Measurements from ENCODE around the gene CCR7.
A peak's percentile ranks its signal among the peaks of the same experiment; 100 is the strongest.

CCR7 gene

DNA sequence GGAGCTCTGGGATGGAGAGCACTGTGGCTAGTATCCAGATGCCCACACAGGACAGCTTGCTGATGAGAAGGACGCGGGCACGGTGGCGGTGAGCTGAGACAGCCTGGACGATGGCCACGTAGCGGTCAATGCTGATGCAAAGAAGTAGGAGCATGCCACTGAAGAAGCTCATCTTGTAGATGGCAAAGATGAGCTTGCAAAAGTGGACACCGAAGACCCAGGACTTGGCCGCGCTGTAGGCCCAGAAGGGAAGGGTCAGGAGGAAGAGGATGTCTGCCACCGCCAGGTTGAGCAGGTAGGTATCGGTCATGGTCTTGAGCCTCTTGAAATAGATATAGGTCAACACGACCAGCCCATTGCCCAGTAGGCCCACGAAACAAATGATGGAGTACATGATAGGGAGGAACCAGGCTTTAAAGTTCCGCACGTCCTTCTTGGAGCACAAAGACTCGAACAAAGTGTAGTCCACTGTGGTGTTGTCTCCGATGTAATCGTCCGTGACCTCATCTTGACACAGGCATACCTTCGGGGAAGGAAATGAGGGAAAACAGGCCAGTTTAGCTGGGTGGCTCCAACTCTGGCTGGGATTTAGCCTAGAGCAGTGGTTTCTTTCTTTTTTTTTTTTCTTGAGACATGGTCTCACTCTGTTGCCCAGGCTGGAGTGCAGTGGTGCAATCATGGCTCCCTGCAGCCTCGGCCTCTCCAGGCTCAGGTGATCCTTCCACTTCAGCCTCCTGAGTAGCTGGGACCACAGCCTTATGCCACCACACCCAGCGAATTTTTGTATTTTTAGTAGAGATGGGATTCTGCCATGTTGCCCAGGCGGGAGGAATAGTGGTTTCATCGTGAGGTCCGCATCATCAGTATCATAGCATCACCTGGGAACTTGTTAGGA, 9.7 kb downstream of the CCR7 start:
- Histone ChIP-seq H3K36me3 (no peaks in the 10 kb centered on the region), H3K27me3 (no peaks in the 10 kb centered on the region), H3K4me3 (no peak overlapping the region), H3K4me1 (peaks cover 10 to 63% (median 36%) of the 10 kb centered on the region in 4 donors), H3K27ac (no peak overlapping the region), H3K9me3 (no peaks in the 10 kb centered on the region)
- TF ChIP-seq, protein P1, sequence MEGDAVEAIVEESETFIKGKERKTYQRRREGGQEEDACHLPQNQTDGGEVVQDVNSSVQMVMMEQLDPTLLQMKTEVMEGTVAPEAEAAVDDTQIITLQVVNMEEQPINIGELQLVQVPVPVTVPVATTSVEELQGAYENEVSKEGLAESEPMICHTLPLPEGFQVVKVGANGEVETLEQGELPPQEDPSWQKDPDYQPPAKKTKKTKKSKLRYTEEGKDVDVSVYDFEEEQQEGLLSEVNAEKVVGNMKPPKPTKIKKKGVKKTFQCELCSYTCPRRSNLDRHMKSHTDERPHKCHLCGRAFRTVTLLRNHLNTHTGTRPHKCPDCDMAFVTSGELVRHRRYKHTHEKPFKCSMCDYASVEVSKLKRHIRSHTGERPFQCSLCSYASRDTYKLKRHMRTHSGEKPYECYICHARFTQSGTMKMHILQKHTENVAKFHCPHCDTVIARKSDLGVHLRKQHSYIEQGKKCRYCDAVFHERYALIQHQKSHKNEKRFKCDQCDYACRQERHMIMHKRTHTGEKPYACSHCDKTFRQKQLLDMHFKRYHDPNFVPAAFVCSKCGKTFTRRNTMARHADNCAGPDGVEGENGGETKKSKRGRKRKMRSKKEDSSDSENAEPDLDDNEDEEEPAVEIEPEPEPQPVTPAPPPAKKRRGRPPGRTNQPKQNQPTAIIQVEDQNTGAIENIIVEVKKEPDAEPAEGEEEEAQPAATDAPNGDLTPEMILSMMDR (IDR thresholded peaks at IDR 0.05) = no peak
- intact Hi-C loops (cut with DNase I; ENCODE audit: low total_unique reads) = loop anchor here (5.0 kb wide), 1 partner anchor 113 kb away; the partner anchor contains the start of gene IGFBP4
- peak; percentile 19 to 44 for DNase-seq

DNA sequence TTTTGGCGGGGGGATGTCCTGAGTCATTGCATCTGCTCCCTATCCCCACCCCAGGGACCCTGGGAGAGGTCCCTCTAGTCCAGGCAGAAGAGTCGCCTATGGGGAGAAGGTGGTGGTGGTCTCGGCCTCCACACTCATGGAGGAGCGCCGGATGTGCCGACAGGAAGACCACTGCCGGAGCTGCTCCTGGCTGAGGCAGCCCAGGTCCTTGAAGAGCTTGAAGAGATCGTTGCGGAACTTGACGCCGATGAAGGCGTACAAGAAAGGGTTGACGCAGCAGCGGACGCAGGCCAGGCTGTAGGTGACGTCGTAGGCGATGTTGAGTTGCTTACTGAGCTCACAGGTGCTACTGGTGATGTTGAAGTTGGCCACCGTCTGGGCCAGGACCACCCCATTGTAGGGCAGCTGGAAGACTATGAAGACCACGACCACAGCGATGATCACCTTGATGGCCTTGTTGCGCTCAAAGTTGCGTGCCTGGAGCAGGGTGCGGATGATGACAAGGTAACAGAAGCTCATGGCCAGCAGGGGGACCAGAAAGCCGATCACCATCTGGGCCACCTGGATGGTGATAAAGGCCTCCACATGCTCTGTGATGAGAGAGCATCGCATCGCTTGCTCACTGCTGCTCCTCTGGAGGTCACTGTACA, 10.5 kb downstream of the CCR7 start:
- H3K4me1 ChIP-seq = peaks cover 10 to 63% (median 40%) of the 10 kb centered on the region in 4 donors

DNA sequence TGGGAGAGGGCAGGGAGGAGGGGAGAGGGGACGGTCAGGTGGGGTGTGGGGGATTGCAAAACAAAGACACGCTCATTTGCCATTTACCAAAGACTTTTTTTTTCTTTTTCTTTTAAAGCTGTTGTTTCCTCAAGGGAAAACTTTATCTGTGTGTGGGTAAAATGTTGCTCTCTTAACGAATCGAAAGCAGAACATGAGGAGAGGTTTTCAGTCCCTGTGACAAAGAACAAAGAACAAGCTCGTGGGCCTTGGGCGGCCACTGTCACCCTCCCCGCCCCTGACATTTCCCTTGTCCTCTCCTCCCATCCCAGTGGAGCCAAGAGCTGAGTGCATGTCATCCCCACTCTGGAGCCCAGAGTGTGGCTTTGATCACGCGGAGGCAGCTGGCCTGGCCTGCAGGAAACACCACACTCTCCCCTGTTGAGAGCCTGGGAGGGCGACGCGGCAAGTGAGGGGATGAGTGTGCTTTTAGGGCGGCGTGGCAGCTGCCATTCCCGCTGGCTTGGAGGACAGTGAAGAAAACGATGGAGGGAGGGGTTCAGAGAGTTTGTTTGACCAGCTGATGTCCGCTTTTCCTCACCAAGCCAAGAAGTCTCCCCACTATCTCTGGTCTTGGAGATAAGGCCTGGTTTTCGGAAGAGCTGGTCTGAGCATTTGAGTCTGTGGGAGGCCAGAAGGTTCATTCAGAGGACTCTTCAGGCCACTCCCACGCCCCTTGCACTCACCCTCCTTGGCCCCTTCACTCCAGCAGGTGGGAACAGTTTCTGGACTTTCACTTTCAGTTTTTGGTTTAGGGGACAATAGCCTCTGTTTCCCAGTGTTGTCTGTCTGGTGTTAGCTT, 11.4 kb downstream of the CCR7 start:
- intact Hi-C loops (cut with DNase I; ENCODE audit: low total_unique reads) = no loop called here
- H3K27me3 ChIP-seq = no peaks in the 10 kb centered on the region
- DNase-seq = peak; percentile 87
- no peaks in the 10 kb centered on the region for H3K9me3 ChIP-seq
- H3K4me1 ChIP-seq = peaks cover 10 to 68% (median 48%) of the 10 kb centered on the region in 4 donors
- H3K27ac ChIP-seq = peak overlapping the region; percentile 78 to 79
- TF ChIP-seq, protein P1 (IDR thresholded peaks at IDR 0.05) = no peak
- no peak overlapping the region for H3K4me3 ChIP-seq
- no peaks in the 10 kb centered on the region for H3K36me3 ChIP-seq

More for the DNA sequence above, 10.5 kb downstream of the CCR7 start:
- TF ChIP-seq, protein P1 (IDR thresholded peaks at IDR 0.05) = no peak
- intact Hi-C loops (cut with DNase I; ENCODE audit: low total_unique reads) = loop anchor here (5.0 kb wide), 1 partner anchor 112 kb away; the partner anchor contains the start of gene IGFBP4
- DNase-seq = peak in 1 of 2 donors; percentile 62
- no peaks in the 10 kb centered on the region for H3K36me3 ChIP-seq
- no peaks in the 10 kb centered on the region for H3K9me3 ChIP-seq
- H3K4me3 ChIP-seq = no peak overlapping the region
- no peaks in the 10 kb centered on the region for H3K27me3 ChIP-seq
- peak overlapping the region; percentile 78 to 79 for H3K27ac ChIP-seq

DNA sequence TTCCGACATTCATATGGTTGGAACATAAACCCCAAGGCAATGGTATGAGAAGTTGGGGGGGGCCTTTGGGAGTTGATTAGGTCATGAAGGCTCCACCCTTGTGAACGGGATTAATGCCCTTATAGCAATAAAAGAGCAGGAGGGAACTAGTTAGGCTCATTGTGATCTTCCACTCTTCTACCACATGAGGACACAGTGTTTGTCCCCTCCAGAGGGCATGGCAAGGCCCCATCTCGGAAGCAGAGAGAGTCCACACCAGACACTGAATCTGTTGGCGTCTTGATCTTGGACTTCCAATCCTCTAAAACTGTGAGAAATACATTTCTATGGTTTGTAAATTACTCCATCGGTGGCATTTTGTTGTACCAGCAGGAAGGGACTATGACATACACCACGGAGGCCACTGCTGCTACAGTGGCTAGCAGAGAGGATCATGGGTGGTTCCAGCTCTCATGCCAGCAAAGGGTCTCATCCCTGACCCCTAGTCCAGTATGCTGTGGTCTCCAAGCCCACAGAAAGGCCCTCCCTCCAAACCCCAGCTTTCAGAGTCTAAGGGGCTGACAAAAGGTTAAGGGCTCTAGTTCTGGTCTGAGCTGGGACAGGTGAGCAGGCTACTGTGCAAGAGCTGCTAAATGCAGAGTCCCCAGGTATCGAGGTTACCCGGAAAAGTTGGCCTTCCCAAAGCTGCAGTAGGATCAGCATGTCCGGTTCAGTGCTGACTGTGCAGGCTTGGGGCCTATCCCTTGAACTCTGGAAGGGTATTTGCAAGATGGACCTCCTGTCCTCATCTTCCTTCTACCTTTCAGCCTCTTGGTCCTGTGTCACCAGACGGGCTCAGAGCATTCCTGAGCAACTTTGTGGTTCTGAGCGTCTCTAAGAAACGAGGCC, 12.2 kb downstream of the CCR7 start:
- H3K4me3 ChIP-seq = no peak overlapping the region
- peak overlapping the region; percentile 78 to 79 for H3K27ac ChIP-seq
- peaks cover 10 to 72% (median 54%) of the 10 kb centered on the region in 4 donors for H3K4me1 ChIP-seq
- H3K27me3 ChIP-seq = no peaks in the 10 kb centered on the region
- H3K36me3 ChIP-seq = no peaks in the 10 kb centered on the region
- DNase-seq = peak; percentile 67 to 74
- TF ChIP-seq, protein P1 (IDR thresholded peaks at IDR 0.05) = no peak
- no peaks in the 10 kb centered on the region for H3K9me3 ChIP-seq
- intact Hi-C loops (cut with DNase I; ENCODE audit: low total_unique reads) = no loop called here
